Measurements from ENCODE around the gene IFNG-AS1.

IFNG-AS1 gene

DNA sequence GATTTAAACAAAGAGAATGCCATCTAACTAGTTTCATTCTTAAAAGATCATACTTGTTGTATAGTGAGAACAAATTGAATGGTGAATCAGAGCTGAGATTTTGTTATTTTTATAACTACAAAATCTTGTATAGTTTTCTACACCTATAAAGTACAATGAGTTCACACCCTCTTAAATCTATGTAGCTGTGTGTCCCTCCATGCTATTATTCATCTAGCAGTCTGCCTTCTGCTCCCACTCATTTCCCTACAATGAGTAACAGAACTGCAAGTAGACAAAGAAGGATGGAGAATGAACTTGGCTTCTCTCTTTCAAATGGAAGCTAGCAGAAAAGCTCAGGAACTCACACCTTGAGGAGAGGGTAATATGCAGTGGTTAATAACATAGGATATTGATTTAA, 7.1 kb downstream of the IFNG-AS1 start:
- no peak for DNase-seq

DNA sequence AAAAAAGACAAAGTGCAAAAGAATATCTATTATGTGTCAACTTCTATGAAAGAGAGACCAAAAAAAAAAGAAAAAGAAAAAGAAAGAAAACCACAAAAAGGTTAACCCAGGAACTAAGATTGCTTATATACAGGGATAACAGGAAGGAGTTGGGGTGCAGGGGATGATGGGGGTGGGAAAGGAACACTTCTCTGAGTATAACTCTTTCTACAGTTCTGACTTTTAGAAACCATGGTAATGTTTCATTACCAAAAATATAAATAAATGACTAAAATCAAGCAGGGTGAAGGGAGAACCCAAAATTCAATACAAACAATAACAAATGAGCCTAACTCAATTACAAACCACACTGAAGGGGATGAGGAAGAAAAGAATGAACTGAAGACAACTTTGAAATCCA, 9.1 kb downstream of the IFNG-AS1 start:
- DNase-seq, result no peak

DNA sequence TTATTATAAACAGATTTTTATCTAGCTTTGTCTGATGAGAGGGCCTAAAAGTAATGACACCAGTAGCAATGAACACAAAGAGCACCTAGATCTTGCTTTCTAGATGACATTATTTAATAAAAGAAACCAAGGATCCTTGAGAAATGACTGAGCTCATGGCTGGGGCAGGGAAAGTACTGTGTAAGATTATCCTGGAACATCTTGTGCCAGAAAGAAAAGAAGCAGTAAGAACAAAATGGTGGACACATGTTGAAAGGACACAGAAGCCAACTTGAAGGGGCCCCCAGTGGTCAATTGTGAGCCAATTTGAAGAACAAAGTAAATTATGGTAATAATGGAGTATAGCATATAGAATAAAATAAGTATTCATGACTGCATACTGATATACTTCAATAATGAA, 10.0 kb downstream of the IFNG-AS1 start:
- no peak for DNase-seq

DNA sequence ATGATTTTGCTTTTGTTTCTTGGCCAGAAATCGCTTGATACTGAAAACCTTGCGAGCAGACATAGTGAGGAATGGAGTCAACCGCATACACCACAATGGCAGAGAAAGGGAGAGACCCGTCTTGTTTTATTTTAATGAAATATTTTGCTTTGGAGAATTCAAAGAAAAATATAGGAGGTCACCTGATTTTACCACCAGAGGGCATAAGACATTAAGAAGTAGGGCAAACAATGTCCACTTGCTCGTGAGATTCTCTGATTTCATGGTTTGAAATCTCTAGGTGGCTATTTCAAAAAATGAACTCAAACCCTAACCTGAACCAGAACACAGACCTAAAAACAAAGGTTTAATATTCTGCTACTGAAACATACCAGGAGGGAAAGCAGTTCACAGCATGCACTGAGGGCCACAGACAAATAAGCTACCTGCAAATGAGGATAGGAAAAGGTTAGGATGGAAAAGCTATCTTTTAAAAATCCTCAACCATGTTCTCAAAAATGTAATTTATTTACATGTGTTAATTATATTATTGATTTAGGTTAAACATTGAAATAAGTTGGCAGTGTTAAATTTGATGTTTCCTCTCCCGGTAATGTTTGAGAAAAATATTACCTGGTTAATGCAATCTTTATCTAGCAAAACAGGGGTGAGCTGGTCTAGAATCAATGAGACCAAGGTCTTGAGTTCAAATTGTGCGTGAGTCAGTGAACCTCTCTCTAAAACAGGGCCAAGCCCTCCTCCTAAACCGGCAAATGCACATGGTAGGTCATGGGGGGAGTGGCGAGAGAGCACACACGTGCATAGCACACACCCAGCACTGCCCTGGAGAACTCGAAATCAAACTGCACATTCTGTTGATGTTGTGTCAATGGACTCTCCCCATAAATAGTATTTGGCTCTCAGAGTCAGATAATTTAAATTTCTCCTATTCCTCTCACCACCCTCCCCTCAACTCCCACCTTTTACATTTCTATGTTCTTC, 12.5 kb downstream of the IFNG-AS1 start:
- DNase-seq, result no peak

GRCh38 chr12:68003777-68004176, 14.5 kb downstream of the IFNG-AS1 start:
- DNase-seq, result no peak

GRCh38 chr12:68007033-68007432, 17.8 kb downstream of the IFNG-AS1 start:
- DNase-seq, result no peak

- no peak for DNase-seq
Observed at GRCh38 chr12:68007466-68007865, 18.2 kb downstream of the IFNG-AS1 start.

DNA sequence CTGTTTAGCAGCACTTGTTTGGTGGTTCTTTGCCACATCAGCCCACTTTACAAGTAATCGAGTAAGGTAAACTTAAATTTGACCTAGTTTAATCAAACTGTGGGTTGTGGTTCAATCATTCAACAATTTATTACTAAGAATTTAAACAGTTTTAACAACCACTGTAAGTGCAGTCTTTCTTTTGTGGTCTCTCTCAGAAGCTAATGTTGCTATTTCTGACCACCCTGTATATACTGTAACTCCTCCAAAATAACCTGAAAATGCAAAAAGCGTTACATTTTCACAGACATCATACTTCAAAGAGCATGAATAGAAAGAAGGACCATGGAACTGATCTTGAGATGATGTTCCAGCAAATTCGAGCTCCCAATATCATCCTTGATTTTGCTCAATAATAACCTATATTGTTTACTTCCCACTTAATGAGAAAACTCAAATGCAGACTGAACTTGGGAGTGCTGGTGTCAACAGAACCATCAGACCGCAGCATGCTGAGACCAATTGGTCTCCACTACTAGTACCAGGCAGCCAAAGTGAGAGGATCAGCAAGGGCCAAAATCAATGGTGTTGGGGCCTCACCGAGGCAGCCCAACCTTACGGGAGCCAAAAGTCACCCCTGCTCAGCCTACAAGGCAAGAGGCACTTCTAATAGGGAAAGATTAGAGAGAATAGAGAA, 22.1 kb downstream of the IFNG-AS1 start:
- no peak for DNase-seq

DNA sequence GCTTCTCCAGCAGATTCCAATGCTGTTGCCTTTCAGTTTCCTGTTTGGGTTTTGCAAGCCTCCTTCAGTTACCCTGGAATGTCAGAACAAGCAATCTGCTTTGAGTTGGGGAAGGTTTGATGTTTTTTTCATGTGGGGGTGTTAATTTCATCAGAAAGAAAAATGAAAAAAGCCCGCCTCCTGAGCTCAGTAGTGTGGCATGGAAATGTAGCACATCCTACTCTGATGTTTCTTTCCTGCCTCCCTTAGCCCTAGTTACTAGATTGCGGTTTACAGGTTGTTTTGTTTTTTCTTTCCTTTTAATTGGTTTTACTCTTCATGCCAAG, 22.6 kb downstream of the IFNG-AS1 start:
- no peak for DNase-seq

GRCh38 chr12:68012712-68013111, 23.5 kb downstream of the IFNG-AS1 start:
- no peak for DNase-seq

GRCh38 chr12:68013181-68013580, 23.9 kb downstream of the IFNG-AS1 start:
- DNase-seq, result no peak

DNA sequence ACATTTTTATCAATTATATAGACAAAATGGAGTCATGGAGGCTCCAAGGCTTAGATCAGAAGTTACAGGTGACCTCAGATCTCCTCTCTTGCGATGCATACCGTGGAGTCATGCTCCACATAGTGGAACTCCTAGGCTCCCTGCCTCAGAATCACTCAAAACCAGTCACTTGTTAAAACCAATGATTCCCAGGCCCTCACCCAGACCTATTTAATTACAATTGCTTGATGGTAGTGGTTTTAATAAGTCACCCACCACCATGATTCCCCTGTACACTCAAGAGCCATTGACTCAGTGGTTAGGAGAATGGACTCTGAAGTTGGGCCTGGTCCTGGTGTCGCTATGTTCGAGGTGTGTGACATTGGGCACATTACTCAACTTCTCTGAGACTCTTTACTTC, 26.9 kb downstream of the IFNG-AS1 start:
- no peak for DNase-seq

DNA sequence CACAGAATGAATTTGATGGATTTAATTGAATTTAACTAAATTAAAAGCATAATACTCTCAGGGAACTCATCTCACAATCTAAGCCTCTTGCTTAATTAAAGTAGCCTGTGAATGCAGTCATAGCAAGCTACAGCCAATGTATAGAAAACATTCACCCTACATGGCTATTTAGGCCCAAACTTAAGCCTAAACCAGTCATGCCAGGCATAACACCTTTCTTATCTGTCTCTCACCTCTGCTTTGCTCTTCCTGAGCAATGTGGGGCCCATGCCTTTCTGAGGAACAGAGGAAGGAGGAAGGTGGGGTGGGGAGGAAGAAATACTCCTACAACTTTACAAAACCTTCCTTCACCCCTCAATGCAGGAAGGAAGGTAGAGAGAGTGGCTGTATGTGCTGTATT, 29.1 kb downstream of the IFNG-AS1 start:
- DNase-seq, result no peak

GRCh38 chr12:68020049-68020448, 30.8 kb downstream of the IFNG-AS1 start:
- DNase-seq, result no peak

DNA sequence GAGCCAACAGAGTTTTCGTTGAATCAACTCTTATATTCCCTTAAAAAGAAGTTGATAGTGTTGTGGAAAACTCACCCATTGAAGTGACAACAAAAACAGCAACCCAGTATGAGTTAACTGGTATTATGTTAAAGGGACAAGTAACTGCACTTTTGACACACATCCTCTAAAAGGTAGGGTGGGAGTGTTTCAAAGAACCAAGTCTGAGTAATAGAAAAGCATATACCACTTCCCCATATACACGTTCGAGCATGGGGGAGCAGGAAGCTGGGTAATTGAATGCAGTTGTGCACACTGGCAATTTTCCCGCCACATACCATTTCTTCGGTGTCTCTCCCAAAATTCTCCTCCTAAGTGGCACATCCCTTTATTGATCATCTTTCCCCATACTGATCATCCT, 31.5 kb downstream of the IFNG-AS1 start:
- no peak for DNase-seq

GRCh38 chr12:68028647-68029046, 39.4 kb downstream of the IFNG-AS1 start:
- no peak for DNase-seq

DNA sequence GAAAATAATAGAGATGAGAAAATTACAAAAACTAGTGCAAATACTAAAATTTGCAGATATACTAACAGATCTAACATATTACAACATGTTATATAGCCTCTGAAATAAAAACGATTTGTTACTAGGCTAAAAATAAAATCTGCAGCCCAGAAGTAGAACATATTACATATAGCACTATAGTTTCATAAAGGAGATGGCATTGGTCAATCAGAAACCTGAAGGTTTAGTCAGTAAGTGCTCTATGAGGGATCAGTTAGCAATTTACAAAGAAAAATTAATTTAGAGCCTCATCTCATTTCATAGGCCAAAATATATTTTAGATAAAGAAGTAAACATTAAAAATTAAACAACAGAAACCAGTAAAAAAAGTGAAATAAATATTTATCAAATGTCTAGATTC, 41.0 kb downstream of the IFNG-AS1 start:
- no peak for DNase-seq

GRCh38 chr12:68031174-68031573, 41.9 kb downstream of the IFNG-AS1 start:
- no peak for DNase-seq

DNA sequence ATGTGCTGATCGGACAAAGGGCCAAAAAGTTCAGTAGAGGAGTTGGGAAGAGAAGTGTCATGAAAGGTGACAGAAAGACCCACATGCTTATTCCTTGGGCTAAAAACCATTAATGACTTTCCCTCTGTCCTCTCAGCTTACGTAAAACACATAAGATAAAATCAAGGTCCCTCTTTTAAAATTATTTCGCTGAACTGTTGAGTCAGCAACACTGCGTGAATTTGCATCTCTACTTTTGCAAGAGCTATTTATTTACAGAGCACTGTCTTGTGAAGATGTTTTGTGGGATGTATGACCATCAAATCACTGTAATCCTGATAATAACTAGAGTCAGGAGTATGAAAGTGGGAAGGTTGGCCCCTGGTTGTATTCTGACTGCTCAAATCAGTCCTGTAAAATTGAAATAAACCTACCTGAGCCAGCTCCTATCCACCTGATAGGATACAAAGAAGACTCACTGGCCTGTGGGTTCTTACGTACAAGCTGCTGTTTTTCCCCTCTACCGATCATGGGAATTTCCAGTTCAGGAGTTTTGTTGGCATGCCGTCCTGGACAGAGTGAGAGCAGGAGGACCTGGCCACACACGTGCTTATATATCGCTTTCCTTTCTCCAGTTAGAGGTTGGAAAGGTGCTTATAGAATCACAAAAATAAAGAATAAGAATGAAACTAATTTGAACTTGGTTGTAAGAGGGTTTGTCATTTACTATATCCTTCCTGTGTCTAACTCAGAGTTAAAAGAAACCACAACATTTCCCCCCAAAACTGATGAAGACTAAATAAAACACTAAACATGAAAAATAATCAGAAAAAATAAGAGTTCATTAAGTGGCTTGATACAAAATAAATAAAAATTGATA, 42.9 kb downstream of the IFNG-AS1 start:
- no peak for DNase-seq

DNA sequence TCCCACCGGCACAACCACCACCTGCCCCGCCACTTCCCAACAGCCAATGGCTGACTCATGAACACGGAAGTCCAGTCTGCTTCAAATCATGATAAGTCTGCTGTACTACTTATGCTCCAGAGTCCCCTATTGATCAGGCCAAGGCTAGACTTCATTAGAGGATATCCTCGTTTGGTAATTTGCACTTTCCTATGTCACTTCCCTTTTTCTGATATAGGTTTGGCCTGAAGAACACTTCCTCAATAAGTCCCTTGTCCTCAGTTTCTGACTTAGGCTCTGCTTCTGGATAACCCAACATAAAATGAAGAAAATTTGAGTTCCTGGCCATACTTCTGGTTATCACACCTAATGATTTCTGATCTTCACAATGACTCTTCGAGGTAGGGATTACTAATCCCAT, 45.3 kb downstream of the IFNG-AS1 start:
- no peak for DNase-seq

DNA sequence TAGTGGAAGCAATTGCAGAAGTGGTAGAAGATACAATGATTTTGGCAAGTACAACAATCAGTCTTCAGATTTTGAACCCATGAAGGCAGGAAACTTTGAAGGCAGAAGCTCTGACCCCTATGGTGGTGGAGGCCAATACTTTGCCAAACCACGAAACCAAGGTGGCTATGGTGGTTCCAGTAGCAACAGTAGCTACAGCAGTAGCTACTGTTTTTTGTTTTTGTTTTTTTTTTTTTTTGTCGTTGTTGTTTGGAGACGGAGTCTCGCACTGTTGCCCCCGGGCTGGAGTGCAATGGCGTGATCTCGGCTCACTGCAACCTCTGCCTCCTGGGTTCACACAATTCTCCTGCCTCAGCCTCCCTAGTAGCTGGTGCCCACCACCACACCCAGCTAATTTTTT, 47.4 kb downstream of the IFNG-AS1 start:
- DNase-seq, result no peak

- DNase-seq, result no peak
Observed at GRCh38 chr12:68037616-68038255, 48.5 kb downstream of the IFNG-AS1 start.

- DNase-seq, result no peak
Observed at GRCh38 chr12:68038650-68039049, 49.4 kb downstream of the IFNG-AS1 start.
